Small intestine (tissue), 4 donors: Measurements from ENCODE around the gene TCEAL4. TPM values are rescaled to one million over a fixed set of nuclear protein-coding genes. Genes with fewer than 3 reads are reported as not detected.

Experiments used
- polyA plus RNA-seq, 4 donors: library from polyadenylated mRNA; stranded (reverse) in 3 of 4; unstranded in 1 of 4; fragments of 200-250 nt in 3 of 4; fragments of 120-200 nt in 1 of 4; gene quantifications; one replicate each; pipeline versions ENCODE4 v1.2.1 to v1.2.3, GENCODE V29; 2013
- donor health status: healthy with polysubstance abuse.
- donor health status: Bipolar disorder and iron deficiency.
- donor health status: healthy.

The TCEAL4 gene
- polyA plus RNA-seq, 4 donors = 13.0 to 90.8 (median 63.5) TPM

Other genes starting within 250 kb of the TCEAL4 start
- gene TCEAL9, start 229.0 kb upstream of the TCEAL4 start, polyA plus RNA-seq = 100 to 1,000 TPM in 1 of 4 donors, 10 to 100 TPM in 3; 23.3 to 111 (median 49.4) TPM
- 100 to 1,000 TPM in 1 of 4 donors, 10 to 100 TPM in 2, 1 to 10 TPM in 1; 8.1 to 154 (median 51.3) TPM for gene BEX3, start 209.0 kb upstream of the TCEAL4 start, polyA plus RNA-seq
- 1 to 10 TPM in 1 of 4 donors, under 1 TPM in 1, not detected in 2; 0.25 to 1.2 TPM for gene RAB40A, start 66.0 kb upstream of the TCEAL4 start, polyA plus RNA-seq
- gene TCEAL3, start 22.4 kb downstream of the TCEAL4 start, polyA plus RNA-seq = 10 to 100 TPM in 2 of 4 donors, 1 to 10 TPM in 2; 2.2 to 18.6 (median 11.2) TPM
- gene TCEAL1, start 43.5 kb downstream of the TCEAL4 start, polyA plus RNA-seq = 10 to 100 TPM; 17.9 to 33.0 (median 26.9) TPM
- gene MORF4L2, start 101.2 kb downstream of the TCEAL4 start, polyA plus RNA-seq = 100 to 1,000 TPM; 195 to 360 (median 258) TPM
- gene TMEM31, start 125.4 kb downstream of the TCEAL4 start, polyA plus RNA-seq = under 1 TPM in 1 of 4 donors, not detected in 3; 0.13 TPM
- gene PLP1, start 191.3 kb downstream of the TCEAL4 start, polyA plus RNA-seq = 1 to 10 TPM in 3 of 4 donors, not detected in 1; 1.9 to 7.6 (median 5.8) TPM
- 1 to 10 TPM in 2 of 4 donors, under 1 TPM in 1, not detected in 1; 0.27 to 1.7 (median 1.1) TPM for gene RAB9B, start 246.7 kb downstream of the TCEAL4 start, polyA plus RNA-seq